WTC11 (cell line): ENCODE data around the gene STAMBPL1. TPM values are rescaled to one million over a fixed set of nuclear protein-coding genes. Genes with fewer than 3 reads are reported as not detected.
A peak's percentile ranks its signal among the peaks of the same experiment; 100 is the strongest.

ENCODE experiments used
- ATAC-seq: fragments of 200-7000 bp; cut with Tn5 transposase; 2 replicates; pipeline ENCODE4 v1.10.0; 2021; ENCODE audit warnings: mild to moderate bottlenecking, moderate library complexity
- CTCF ChIA-PET: fragments of 300-600 bp; sonication (Branson Sonifier 250); formaldehyde crosslinking; loops from one replicate; lab custom pipeline; 2021; ENCODE audit warnings: antibody characterized with exemption; lab: Charles Lee
- POLR2A ChIA-PET: fragments of 350-600 bp; sonication (Branson Sonifier 250); formaldehyde crosslinking; loops from one replicate; lab custom pipeline; 2021; ENCODE audit warnings: antibody characterized with exemption; lab: Charles Lee
- DNase-seq: peaks from one replicate; pipeline ENCODE4 v3.0.0; 2021; ENCODE audit warnings: low spot score
- H3K27ac Mint-ChIP-seq: 2 replicates; pipeline ENCODE4 v1.8.0; 2021; ENCODE audit warnings: mixed read lengths
- H3K27me3 Mint-ChIP-seq: 2 replicates; pipeline ENCODE4 v1.8.0; 2021; ENCODE audit warnings: low read depth, mild to moderate bottlenecking, moderate library complexity, mixed read lengths
- H3K36me3 Mint-ChIP-seq: 2 replicates; pipeline ENCODE4 v1.8.0; 2021; ENCODE audit warnings: mixed read lengths
- H3K4me1 Mint-ChIP-seq: 2 replicates; pipeline ENCODE4 v1.8.0; 2022; ENCODE audit warnings: mixed read lengths
- H3K4me3 Mint-ChIP-seq: 2 replicates; pipeline ENCODE4 v1.8.0; 2021; ENCODE audit warnings: mild to moderate bottlenecking, moderate library complexity, mixed read lengths
- H3K9me3 Mint-ChIP-seq: 2 replicates; pipeline ENCODE4 v1.8.0; 2021; ENCODE audit warnings: mixed read lengths
- ATF6 ChIP-seq: sonication (generic); formaldehyde crosslinking; IDR thresholded peaks from 2 replicates; pipeline ENCODE4 v1.8.1; 2023; ENCODE audit warnings: mild to moderate bottlenecking, missing genetic modification reagents
- CBFB ChIP-seq: sonication (generic); formaldehyde crosslinking; IDR thresholded peaks from 2 replicates; pipeline ENCODE4 v1.8.1; 2022; ENCODE audit warnings: mild to moderate bottlenecking, low read depth, missing genetic modification reagents
- CDX4 ChIP-seq: fragments of 250-450 bp; sonication (Bioruptor Pico); IDR thresholded peaks from 2 replicates; pipeline ENCODE4 v1.9.0; 2021; ENCODE audit warnings: moderate library complexity, mild to moderate bottlenecking, inconsistent platforms, borderline replicate concordance
- EMX1 ChIP-seq: fragments of 250-450 bp; sonication (Bioruptor Pico); IDR thresholded peaks from 2 replicates; pipeline ENCODE4 v1.8.0; 2021; ENCODE audit warnings: mild to moderate bottlenecking
- ERG ChIP-seq: fragments of 250-450 bp; sonication (Bioruptor Pico); IDR thresholded peaks from 2 replicates; pipeline ENCODE4 v1.8.0; 2021; ENCODE audit warnings: mild to moderate bottlenecking
- FOXK1 ChIP-seq: sonication (generic); formaldehyde crosslinking; IDR thresholded peaks from 2 replicates; pipeline ENCODE4 v1.8.0; 2022; ENCODE audit warnings: mild to moderate bottlenecking, moderate library complexity, missing genetic modification reagents
- FOXP1 ChIP-seq: sonication (generic); formaldehyde crosslinking; IDR thresholded peaks from 2 replicates; pipeline ENCODE4 v1.8.0; 2022; ENCODE audit warnings: missing genetic modification reagents, mild to moderate bottlenecking, moderate library complexity, borderline replicate concordance
- GRHL2 ChIP-seq: fragments of 250-450 bp; sonication (Bioruptor Pico); IDR thresholded peaks from 2 replicates; pipeline ENCODE4 v1.8.0; 2022; ENCODE audit warnings: mild to moderate bottlenecking, moderate library complexity; ENCODE audit not compliant: insufficient replicate concordance, severe bottlenecking
- IRF2 ChIP-seq: sonication (generic); formaldehyde crosslinking; IDR thresholded peaks from 2 replicates; pipeline ENCODE4 v1.8.0; 2022; ENCODE audit warnings: low read depth, missing genetic modification reagents, borderline replicate concordance
- KAT7 ChIP-seq: sonication (generic); formaldehyde crosslinking; IDR thresholded peaks from 2 replicates; pipeline ENCODE4 v1.8.1; 2023; ENCODE audit warnings: missing genetic modification reagents, mild to moderate bottlenecking, borderline replicate concordance
- MLX ChIP-seq: sonication (generic); formaldehyde crosslinking; IDR thresholded peaks from 2 replicates; pipeline ENCODE4 v1.8.1; 2023; ENCODE audit warnings: mild to moderate bottlenecking, missing genetic modification reagents, moderate library complexity
- NR3C1 ChIP-seq: sonication (generic); formaldehyde crosslinking; conservative IDR thresholded peaks from 2 replicates; pipeline ENCODE4 v1.8.1; 2023; ENCODE audit warnings: low read depth, mild to moderate bottlenecking, missing genetic modification reagents
- RORB ChIP-seq: fragments of 250-450 bp; sonication (Bioruptor Pico); IDR thresholded peaks from 2 replicates; pipeline ENCODE4 v1.9.0; 2021; ENCODE audit warnings: mild to moderate bottlenecking
- SMAD4 ChIP-seq: sonication (generic); formaldehyde crosslinking; IDR thresholded peaks from 2 replicates; pipeline ENCODE4 v1.8.0; 2022; ENCODE audit warnings: mild to moderate bottlenecking, missing genetic modification reagents
- SP1 ChIP-seq: sonication (generic); formaldehyde crosslinking; conservative IDR thresholded peaks from 2 replicates; pipeline ENCODE4 v1.8.1; 2022; ENCODE audit warnings: missing genetic modification reagents
- ZNF121 ChIP-seq: sonication (generic); formaldehyde crosslinking; IDR thresholded peaks from 2 replicates; pipeline ENCODE4 v1.8.0; 2023; ENCODE audit warnings: missing genetic modification reagents
- ZNF138 ChIP-seq: sonication (generic); formaldehyde crosslinking; conservative IDR thresholded peaks from 2 replicates; pipeline ENCODE4 v1.8.1; 2022; ENCODE audit warnings: mild to moderate bottlenecking, moderate library complexity, missing genetic modification reagents
- ZNF219 ChIP-seq: sonication (generic); formaldehyde crosslinking; IDR thresholded peaks from 2 replicates; pipeline ENCODE4 v1.8.0; 2023; ENCODE audit warnings: missing genetic modification reagents, mild to moderate bottlenecking, borderline replicate concordance
- ZNF396 ChIP-seq: fragments of 250-450 bp; sonication (Bioruptor Pico); IDR thresholded peaks from 2 replicates; pipeline ENCODE4 v1.8.0; 2021; ENCODE audit warnings: mild to moderate bottlenecking, moderate library complexity, borderline replicate concordance
- ZNF671 ChIP-seq: fragments of 250-450 bp; sonication (Bioruptor Pico); IDR thresholded peaks from 2 replicates; pipeline ENCODE4 v1.8.0; 2021; ENCODE audit warnings: mild to moderate bottlenecking
- total RNA-seq: library from RNA; stranded (reverse); gene quantifications from 3 replicates; pipeline ENCODE4 v1.2.3, GENCODE V29; 2021
- TF ChIP-seq, protein P1 (sequence below): sonication (generic); formaldehyde crosslinking; IDR thresholded peaks from 2 replicates; pipeline ENCODE4 v1.8.1; 2022; ENCODE audit warnings: mild to moderate bottlenecking, missing genetic modification reagents, moderate library complexity, borderline replicate concordance
- TF ChIP-seq, protein P2 (sequence below): sonication (generic); formaldehyde crosslinking; IDR thresholded peaks from 2 replicates; pipeline ENCODE4 v1.8.1; 2022; ENCODE audit warnings: low read depth, mild to moderate bottlenecking, moderate library complexity, missing genetic modification reagents, borderline replicate concordance

The STAMBPL1 gene
- total RNA-seq, 1 experiment from 2014 or later, result 3.9 TPM

DNA sequence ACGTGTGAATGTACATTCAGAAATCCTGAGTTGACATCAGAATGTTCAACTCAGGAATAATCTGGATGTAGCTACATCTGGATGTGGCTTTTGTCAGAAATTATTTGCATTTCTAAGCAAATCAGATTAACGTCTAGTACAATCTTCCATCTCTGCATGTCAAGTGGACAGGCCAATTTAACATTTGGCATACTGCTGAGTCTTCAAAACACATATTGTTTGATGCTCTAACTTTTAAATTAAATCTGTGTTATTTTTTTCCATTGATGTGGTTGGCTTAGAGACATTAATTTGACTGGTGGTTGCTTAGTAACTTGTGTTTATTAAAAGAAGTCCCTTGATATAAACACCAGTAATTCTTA is 3.4 kb downstream of the STAMBPL1 start (continued):
- TF ChIP-seq MLX (CRISPR knock-in tag) (no peak), FOXP1 (CRISPR knock-in tag) (no peak)
- TF ChIP-seq, all 79 proteins: peak for 0

DNA sequence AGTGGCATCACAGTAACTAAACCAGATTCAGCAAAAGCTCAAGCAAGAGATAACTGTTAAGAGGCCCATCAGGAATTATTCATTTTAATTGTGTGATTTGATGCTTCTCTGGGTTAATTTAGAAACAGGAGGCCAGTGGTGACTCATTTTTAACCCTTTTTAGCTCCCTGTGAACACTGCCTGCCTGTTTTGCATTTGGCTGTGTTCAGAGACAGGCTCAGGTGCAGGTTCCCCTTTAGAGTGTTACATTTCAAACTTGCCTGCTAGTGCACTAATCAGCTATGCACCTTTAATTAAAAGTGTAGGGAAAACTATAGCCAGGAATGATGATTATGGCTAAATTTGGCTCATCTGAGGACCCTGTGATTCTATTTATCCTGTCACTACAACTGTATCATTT is 6.5 kb downstream of the STAMBPL1 start:
- DNase-seq, result no peak
- no peak overlapping the region for H3K4me3 Mint-ChIP-seq
- no peaks in the 10 kb centered on the region for H3K9me3 Mint-ChIP-seq
- H3K27me3 Mint-ChIP-seq, result no peaks in the 10 kb centered on the region
- H3K4me1 Mint-ChIP-seq, result peaks cover 38% of the 10 kb centered on the region
- H3K36me3 Mint-ChIP-seq, result no peaks in the 10 kb centered on the region
- POLR2A ChIA-PET, result interaction anchor here (0.8 kb wide), 1 partner anchor 165 kb away, joined by 3 read pairs; no protein-coding TSS in a partner anchor
- ATAC-seq, result peak; percentile 57
- CTCF ChIA-PET, result interaction anchor here (0.7 kb wide), 1 partner anchor 9 kb away, joined by 4 read pairs; no protein-coding TSS in a partner anchor
- H3K27ac Mint-ChIP-seq, result no peak overlapping the region
- TF ChIP-seq, protein P1, sequence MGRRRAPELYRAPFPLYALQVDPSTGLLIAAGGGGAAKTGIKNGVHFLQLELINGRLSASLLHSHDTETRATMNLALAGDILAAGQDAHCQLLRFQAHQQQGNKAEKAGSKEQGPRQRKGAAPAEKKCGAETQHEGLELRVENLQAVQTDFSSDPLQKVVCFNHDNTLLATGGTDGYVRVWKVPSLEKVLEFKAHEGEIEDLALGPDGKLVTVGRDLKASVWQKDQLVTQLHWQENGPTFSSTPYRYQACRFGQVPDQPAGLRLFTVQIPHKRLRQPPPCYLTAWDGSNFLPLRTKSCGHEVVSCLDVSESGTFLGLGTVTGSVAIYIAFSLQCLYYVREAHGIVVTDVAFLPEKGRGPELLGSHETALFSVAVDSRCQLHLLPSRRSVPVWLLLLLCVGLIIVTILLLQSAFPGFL (CRISPR knock-in tag), result no peak
- TF ChIP-seq ATF6 (CRISPR knock-in tag) (no peak), GRHL2 (CRISPR knock-in tag) (no peak), EMX1 (CRISPR knock-in tag) (no peak), SP1 (CRISPR knock-in tag) (no peak)
- TF ChIP-seq, protein P2, sequence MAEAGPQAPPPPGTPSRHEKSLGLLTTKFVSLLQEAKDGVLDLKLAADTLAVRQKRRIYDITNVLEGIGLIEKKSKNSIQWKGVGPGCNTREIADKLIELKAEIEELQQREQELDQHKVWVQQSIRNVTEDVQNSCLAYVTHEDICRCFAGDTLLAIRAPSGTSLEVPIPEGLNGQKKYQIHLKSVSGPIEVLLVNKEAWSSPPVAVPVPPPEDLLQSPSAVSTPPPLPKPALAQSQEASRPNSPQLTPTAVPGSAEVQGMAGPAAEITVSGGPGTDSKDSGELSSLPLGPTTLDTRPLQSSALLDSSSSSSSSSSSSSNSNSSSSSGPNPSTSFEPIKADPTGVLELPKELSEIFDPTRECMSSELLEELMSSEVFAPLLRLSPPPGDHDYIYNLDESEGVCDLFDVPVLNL (CRISPR knock-in tag), result no peak

GRCh38 chr10:88888810-88889445 is 8.9 kb downstream of the STAMBPL1 start:
- Mint-ChIP-seq H3K4me1 (peaks cover 26% of the 10 kb centered on the region), H3K9me3 (no peaks in the 10 kb centered on the region), H3K27me3 (no peaks in the 10 kb centered on the region; the same call in 1 of the 2 replicates), H3K27ac (no peak overlapping the region), H3K4me3 (no peak overlapping the region), H3K36me3 (no peaks in the 10 kb centered on the region)
- DNase-seq (no peak), ATAC-seq (no peak)
- ChIA-PET CTCF (no interaction called here), POLR2A (no interaction called here)
- TF ChIP-seq NR3C1, result no peak
- no peak for TF ChIP-seq KAT7 (CRISPR knock-in tag)
- no peak for TF ChIP-seq SP1 (CRISPR knock-in tag)
- no peak for TF ChIP-seq ZNF671
- no peak for TF ChIP-seq SMAD4 (CRISPR knock-in tag)
- TF ChIP-seq ATF6 (CRISPR knock-in tag), result no peak
- TF ChIP-seq ZNF121 (CRISPR knock-in tag), result no peak
- TF ChIP-seq FOXK1 (CRISPR knock-in tag), result no peak
- no peak for TF ChIP-seq IRF2
- no peak for TF ChIP-seq ZNF396 (CRISPR knock-in tag)
- no peak for TF ChIP-seq ZNF138 (CRISPR knock-in tag)
- no peak for TF ChIP-seq CDX4
- no peak for TF ChIP-seq CBFB
- no peak for TF ChIP-seq ZNF219 (CRISPR knock-in tag)
- no peak for TF ChIP-seq RORB
- no peak for TF ChIP-seq ERG (CRISPR knock-in tag)
